AG10803 (cell line): ENCODE results near the gene TCF20.

ENCODE experiments used
- DNase-seq: peaks from one replicate; pipeline ENCODE4 v3.0.0; 2010; ENCODE audit warnings: low read depth
- H3K4me3 ChIP-seq: 2 replicates; pipeline ENCODE4 v1.5.1; 2011; ENCODE audit warnings: mild to moderate bottlenecking, low read length, control low read depth
- CTCF ChIP-seq: conservative IDR thresholded peaks from 2 replicates; pipeline ENCODE4 v1.5.1; 2011; ENCODE audit warnings: mild to moderate bottlenecking, low read length, control low read depth, inconsistent platforms

The TCF20 gene

GRCh38 chr22:42270510-42271190 lies at the start of gene TCF20:
Gene TCF20, minus strand, starts transcription at chr22:42270653. Its CDS starts 55,348 bp downstream, at chr22:42215305.
- DNase-seq, result peak; percentile 60
- peak within 1 kb of the TSS; percentile 79 for H3K4me3 ChIP-seq
- TF ChIP-seq CTCF, result no peak

- no peak overlapping the region for H3K4me3 ChIP-seq
- no peak for DNase-seq
- no peak for TF ChIP-seq CTCF
Measured at GRCh38 chr22:42319386-42319785, 48.9 kb upstream of the TCF20 start.

- no peak for TF ChIP-seq CTCF
- no peak overlapping the region for H3K4me3 ChIP-seq
- no peak for DNase-seq
Measured at GRCh38 chr22:42318967-42319366, 48.5 kb upstream of the TCF20 start.

GRCh38 chr22:42317691-42318547 lies 47.5 kb upstream of the TCF20 start:
- no peak for TF ChIP-seq CTCF
- DNase-seq, result no peak
- H3K4me3 ChIP-seq, result no peak overlapping the region

GRCh38 chr22:42317008-42317407 lies 46.6 kb upstream of the TCF20 start:
- H3K4me3 ChIP-seq, result no peak overlapping the region
- no peak for TF ChIP-seq CTCF
- peak; percentile 44 for DNase-seq

- H3K4me3 ChIP-seq, result no peak overlapping the region
- TF ChIP-seq CTCF, result no peak
Measured at GRCh38 chr22:42315392-42315756, 44.9 kb upstream of the TCF20 start.

More at GRCh38 chr22:42315392-42315756, 44.9 kb upstream of the TCF20 start:
- no peak for DNase-seq
